SK-N-SH (cell line): ENCODE results near the gene STYXL2.

ENCODE experiments used
- GABPA ChIP-seq: IDR thresholded peaks from 2 replicates; pipeline ENCODE4 v1.4.0; 2012; ENCODE audit warnings: low read depth, mild to moderate bottlenecking
- GATA2 ChIP-seq: sonication (generic); formaldehyde crosslinking; IDR thresholded peaks from 2 replicates; pipeline ENCODE4 v1.5.0; 2020; ENCODE audit warnings: mild to moderate bottlenecking, missing genetic modification reagents
- TF ChIP-seq, protein P1 (sequence below): IDR thresholded peaks from 2 replicates; pipeline ENCODE4 v1.4.0; 2012; ENCODE audit warnings: low read depth, borderline replicate concordance
- TF ChIP-seq, protein P2 (sequence below): IDR thresholded peaks from 2 replicates; pipeline ENCODE4 v1.4.0; 2012; ENCODE audit warnings: low read depth

GRCh38 chr1:167061073-167061464 is 32.8 kb upstream of the STYXL2 start:
- TF ChIP-seq, protein P1, sequence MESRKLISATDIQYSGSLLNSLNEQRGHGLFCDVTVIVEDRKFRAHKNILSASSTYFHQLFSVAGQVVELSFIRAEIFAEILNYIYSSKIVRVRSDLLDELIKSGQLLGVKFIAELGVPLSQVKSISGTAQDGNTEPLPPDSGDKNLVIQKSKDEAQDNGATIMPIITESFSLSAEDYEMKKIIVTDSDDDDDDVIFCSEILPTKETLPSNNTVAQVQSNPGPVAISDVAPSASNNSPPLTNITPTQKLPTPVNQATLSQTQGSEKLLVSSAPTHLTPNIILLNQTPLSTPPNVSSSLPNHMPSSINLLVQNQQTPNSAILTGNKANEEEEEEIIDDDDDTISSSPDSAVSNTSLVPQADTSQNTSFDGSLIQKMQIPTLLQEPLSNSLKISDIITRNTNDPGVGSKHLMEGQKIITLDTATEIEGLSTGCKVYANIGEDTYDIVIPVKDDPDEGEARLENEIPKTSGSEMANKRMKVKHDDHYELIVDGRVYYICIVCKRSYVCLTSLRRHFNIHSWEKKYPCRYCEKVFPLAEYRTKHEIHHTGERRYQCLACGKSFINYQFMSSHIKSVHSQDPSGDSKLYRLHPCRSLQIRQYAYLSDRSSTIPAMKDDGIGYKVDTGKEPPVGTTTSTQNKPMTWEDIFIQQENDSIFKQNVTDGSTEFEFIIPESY, result no peak
- TF ChIP-seq, protein P2, sequence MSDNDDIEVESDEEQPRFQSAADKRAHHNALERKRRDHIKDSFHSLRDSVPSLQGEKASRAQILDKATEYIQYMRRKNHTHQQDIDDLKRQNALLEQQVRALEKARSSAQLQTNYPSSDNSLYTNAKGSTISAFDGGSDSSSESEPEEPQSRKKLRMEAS, result no peak
- TF ChIP-seq GATA2 (CRISPR knock-in tag) (no peak), GABPA (no peak)
